Inflammatory macrophage treated with lipopolysaccharide for 1 hour (primary cell): Measurements from ENCODE around the gene LPCAT3.

ENCODE experiments used
- DNase-seq, 2 donors: peaks; one replicate each; pipeline ENCODE4 v3.0.0-alpha.2; 2020 to 2022

The LPCAT3 gene

GRCh38 chr12:6935371-6936193 lies 82.7 kb downstream of the LPCAT3 start:
- peak; percentile 61 to 84 for DNase-seq

- DNase-seq, result no peak
Measured at GRCh38 chr12:6934110-6934509, 84.2 kb downstream of the LPCAT3 start.

- DNase-seq, result no peak
Measured at GRCh38 chr12:6932766-6933165, 85.5 kb downstream of the LPCAT3 start.

GRCh38 chr12:6929466-6930452 lies 88.5 kb downstream of the LPCAT3 start:
- DNase-seq, result no peak

- DNase-seq, result no peak
Measured at GRCh38 chr12:6928703-6929407, 89.4 kb downstream of the LPCAT3 start.

DNA sequence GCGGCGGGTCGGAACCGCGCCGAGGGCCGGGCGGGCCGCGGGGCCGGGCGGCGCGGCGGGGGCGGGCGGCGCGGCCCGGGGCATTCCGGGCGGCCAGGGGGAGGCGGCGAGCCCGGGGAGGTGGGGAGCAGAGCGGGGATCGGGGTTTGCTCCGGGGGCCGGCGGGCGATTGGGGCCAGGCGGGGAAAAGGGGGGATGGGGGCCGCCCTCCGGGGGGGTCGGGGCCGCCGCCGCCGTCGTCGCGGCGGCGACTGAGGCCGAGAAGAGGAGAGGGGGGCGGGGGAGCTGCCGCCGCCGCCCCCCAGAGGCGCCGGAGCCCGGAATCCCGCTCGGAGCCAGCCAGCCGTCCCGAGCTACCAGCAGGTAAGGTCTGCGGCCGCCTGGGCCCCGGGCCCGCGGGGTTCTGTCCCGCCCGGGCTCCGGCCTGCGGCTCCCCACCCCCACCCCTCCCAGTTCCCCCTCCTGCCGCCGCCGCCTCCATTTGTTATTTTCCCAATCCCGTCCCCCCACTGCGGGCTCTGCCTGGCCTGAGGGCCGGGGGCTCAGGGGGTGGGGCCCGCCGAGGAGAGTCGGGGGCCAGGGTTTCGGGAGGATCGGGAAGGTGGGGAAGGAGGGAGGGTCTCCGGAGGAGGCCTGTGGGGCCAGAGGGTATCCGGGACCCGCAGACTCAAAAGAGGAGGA lies 90.1 kb downstream of the LPCAT3 start:
- DNase-seq, result no peak

DNA sequence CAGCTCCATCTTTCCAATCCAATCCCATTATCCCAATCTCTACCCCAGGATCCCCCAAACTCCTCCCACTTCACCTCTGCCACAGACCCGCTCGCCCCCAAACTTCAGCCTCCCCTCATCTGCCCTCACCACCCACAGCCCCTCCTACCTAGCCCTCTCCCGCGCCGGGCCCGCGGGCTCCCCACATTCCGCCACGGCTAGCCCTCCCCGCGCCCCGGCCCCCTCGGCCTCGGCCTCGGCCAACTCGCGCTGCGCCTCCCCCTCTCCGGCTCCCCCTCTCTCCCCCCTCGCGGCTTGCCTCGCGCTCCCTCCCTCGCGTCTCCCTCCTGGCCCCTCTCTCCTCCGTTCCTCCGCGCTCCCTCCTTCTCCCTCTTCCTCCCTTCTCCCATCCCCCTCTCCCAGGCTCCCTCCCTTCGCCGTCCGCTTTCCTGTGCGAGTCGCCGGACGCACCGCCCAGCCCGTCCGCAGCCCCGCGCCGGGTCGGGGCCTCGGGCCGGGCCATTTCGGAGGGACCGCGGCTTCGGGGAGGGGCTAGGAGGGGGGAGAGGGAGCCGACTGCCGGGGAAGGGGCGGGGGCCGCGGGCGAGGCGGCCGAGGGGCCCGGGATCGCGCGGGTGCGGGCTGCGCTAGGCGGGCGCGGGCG lies 90.8 kb downstream of the LPCAT3 start, which contains the start of gene ATN1:
Gene ATN1, plus strand, starts transcription at position 581 of the 643 bp plus-strand sequence. CDS start 6,043 bp downstream, outside the sequence.
- DNase-seq, result no peak
